VCaP (cell line): ENCODE measurements around the gene KCNAB2.

Experiments
- H3K27ac ChIP-seq: fragments of 450-650 bp; 2 replicates; pipeline ENCODE4 v1.5.1; 2017
- TF ChIP-seq, protein P1 (sequence below): fragments of 450-650 bp; conservative IDR thresholded peaks from 2 replicates; pipeline ENCODE4 v1.5.1; 2017; ENCODE audit warnings: mild to moderate bottlenecking, moderate library complexity

Gene KCNAB2

DNA sequence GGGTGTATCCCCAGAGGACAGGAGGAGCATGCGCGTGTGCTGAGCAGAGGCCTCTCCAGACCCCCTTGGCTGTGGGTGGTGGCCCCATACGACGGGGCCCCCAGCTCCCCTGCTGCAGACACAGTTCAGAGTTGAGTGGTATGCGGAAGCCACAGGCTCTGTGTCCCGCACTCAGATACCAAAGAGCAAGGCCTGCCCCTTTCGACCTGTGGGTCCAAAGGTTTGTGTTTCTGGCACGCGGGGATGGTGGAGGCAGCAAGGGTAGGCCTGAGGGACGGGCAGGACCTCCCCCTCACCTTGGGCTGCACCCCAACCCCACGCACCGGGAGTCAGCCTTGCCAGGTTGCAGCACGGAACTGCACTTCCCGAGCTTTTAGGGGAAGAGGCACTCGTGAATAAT is at the start of gene KCNAB2:
KCNAB2 (plus strand) TSS at position 328 of the 400 bp plus-strand sequence. CDS start 5,649 bp downstream, outside the sequence.
- TF ChIP-seq, protein P1, sequence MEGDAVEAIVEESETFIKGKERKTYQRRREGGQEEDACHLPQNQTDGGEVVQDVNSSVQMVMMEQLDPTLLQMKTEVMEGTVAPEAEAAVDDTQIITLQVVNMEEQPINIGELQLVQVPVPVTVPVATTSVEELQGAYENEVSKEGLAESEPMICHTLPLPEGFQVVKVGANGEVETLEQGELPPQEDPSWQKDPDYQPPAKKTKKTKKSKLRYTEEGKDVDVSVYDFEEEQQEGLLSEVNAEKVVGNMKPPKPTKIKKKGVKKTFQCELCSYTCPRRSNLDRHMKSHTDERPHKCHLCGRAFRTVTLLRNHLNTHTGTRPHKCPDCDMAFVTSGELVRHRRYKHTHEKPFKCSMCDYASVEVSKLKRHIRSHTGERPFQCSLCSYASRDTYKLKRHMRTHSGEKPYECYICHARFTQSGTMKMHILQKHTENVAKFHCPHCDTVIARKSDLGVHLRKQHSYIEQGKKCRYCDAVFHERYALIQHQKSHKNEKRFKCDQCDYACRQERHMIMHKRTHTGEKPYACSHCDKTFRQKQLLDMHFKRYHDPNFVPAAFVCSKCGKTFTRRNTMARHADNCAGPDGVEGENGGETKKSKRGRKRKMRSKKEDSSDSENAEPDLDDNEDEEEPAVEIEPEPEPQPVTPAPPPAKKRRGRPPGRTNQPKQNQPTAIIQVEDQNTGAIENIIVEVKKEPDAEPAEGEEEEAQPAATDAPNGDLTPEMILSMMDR, result no peak

GRCh38 chr1:5996641-5997270 is 48.9 kb upstream of the KCNAB2 start:
- no peak overlapping the region for H3K27ac ChIP-seq
- TF ChIP-seq, protein P1, result no peak

More for the DNA sequence above, at the start of gene KCNAB2:
- H3K27ac ChIP-seq, result no peak within 1 kb of the TSS

DNA sequence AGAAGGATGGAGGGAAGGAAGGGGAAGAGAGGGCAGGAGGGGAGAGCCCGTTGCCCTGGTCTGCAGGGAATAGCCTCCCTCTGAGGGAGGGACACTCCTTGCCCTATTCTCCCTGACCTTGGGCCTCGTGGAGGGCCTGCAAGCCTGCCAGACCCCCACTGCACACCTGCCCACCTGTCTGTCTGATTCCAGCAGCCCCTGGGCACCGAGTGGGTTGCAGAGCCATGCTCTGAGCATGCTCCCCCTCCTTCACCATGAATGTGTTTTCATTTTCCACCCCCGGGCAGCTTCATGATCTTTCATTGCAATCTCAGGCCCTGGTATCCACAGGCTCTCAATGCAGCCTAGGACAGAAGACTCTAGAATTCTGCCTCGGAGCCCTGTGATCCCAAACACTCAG is 48.4 kb upstream of the KCNAB2 start:
- H3K27ac ChIP-seq, result no peak overlapping the region
- TF ChIP-seq, protein P1, result no peak

GRCh38 chr1:5998051-5998905 is 47.4 kb upstream of the KCNAB2 start:
- no peak overlapping the region for H3K27ac ChIP-seq
- TF ChIP-seq, protein P1, result no peak

- H3K27ac ChIP-seq, result no peak overlapping the region
- TF ChIP-seq, protein P1, result no peak
Measured at GRCh38 chr1:5998906-5999301, 46.8 kb upstream of the KCNAB2 start.

DNA sequence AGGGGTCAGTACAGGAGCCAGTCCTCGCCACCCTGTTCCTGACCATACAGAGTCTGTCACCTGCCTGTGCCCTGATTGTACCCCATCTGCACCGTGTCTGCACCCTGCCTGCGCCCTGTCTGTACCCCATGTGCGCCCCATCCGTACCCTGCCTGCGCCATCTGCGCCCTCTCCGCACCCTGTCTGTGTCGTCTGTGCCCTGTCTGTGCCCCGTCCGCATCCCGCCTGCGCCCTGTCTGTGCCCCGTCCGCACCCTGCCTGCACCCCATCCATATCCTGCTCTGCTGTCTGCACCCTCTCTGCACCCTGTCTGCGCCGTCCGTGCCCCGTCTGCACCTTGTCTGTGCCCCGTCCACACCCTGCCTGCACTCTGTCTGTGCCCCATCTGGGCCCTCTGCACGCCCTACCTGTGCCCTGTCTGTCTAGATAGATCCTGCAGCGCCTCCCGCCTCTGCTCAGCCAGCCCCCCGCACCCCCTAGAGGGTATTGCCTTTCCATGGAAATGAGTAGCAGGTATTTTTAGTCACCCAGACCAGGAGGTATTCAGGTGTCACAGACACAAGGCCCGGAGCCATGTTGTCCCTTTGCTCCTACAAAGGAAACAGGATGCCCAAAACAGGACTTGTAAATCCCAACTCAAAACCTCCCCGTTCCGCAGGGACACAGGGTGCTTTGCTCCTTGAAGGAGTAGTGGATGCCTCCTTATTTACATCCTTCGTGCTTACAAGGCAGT is 45.8 kb upstream of the KCNAB2 start:
- TF ChIP-seq, protein P1, result no peak
- no peak overlapping the region for H3K27ac ChIP-seq
